GM21576 (cell line): ENCODE data around the gene HDAC4.

Experiments used
- ATAC-seq: cut with Tn5 transposase; IDR thresholded peaks from one replicate; pipeline ENCODE4 v1.9.1; 2021; ENCODE audit warnings: mild to moderate bottlenecking, moderate library complexity; ENCODE audit not compliant: unreplicated experiment

HDAC4 gene

GRCh38 chr2:239370876-239371725, 29.7 kb downstream of the HDAC4 start:
- no peak for ATAC-seq

GRCh38 chr2:239370403-239370802, 30.4 kb downstream of the HDAC4 start:
- ATAC-seq, result no peak

GRCh38 chr2:239369631-239370161, 31.1 kb downstream of the HDAC4 start:
- ATAC-seq, result peak; percentile 93

DNA sequence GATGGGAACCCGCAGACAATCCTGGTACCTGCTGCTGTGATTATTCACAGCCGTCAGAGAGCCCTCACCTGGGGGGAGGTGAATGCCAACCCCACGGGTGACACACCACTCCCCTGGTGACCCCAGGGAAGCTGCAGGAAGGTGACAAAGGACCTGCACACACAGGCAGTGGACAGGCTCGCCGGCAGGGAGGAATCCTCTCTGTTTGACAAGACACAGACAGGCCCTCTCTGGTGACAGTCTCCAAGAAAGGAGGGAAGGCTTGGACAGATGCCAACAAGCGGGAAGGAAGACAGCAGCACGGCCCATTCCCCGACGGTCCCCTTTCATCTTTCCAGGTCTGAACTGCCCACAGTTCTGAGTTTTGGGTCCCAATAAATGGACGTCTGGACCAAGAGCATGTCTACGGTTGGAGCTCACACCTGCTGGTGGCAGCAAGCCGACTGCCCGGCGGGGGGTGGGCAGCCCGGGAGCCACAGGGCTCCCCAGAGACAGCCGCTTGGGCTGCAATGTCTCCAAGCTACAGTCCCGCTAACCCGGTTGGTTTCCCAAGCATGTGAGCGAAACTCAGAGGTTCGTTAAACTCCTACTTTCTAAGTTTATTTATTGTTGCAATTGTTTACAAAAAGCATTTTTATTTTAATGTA, 31.8 kb downstream of the HDAC4 start:
- no peak for ATAC-seq

DNA sequence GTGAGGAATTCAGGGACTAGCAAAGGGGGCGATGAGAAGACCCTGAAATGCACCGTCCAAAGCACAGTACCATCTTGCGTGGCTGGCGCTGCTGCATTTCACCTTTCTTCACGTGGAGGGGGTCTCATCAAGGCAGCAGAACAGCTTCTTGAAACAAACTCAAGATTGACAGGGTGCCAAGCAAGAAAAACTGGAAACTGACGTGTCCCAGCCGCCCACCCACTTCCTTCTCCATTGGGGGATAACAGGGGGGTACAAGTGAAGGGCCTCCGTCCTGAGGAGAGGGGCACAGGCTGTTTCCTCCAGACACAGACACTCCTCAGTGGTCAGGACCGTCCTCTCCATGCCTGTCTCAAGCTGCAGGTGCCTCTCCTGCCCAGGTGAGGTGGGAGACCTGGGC, 32.5 kb downstream of the HDAC4 start:
- ATAC-seq, result no peak

DNA sequence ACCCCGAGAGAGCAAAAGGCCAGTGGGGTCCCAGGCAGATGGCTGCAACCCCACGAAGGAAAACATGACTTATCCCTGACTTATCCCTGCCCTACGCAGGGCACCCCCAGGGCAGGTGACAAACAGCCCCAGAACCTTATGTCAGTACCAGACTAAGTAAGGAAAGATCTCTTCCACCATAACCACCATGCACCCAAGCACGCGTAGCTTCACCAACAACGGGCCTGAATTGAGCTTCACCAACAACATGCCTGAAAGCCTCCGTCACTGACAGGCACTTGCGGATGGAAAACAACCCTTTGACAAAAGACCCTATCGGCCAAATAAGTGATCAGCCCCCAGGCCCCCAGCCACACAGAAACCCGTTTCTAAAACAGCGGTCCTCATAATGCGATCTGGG, 34.1 kb downstream of the HDAC4 start:
- ATAC-seq, result no peak

GRCh38 chr2:239365782-239366435, 34.9 kb downstream of the HDAC4 start:
- no peak for ATAC-seq

DNA sequence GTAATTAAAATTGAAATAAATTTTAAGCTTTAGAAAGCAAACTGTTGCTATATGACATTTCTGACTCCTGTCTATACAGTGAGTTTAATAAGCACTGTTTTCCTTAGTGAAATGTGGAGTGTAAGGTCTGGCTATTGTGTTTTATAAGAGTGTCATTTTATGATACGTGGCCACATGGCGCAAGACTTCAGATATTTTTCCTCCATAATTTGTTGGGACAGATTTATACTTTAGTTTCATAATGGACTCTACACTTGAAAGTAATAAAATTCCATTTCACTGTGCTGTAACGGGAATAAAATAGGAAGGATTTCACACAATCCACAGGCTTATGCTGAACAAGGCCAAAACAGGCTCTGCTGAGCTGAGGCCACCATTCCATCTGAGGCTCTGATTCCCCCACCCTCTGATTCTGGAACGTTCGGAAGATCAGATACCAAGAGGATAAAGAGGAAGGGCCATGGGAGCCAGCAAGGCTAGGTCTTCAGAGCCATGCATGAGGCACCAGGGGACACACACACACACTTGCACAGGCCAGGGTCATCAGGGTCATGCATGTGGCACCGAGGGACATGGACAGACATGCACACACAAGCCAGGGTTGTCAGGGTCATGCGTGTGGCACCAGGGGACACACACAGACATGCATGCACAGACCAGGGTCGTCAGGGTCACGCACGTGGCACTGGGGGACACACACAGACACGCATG, 35.6 kb downstream of the HDAC4 start:
- no peak for ATAC-seq

GRCh38 chr2:239363946-239364637, 36.7 kb downstream of the HDAC4 start:
- ATAC-seq, result no peak

DNA sequence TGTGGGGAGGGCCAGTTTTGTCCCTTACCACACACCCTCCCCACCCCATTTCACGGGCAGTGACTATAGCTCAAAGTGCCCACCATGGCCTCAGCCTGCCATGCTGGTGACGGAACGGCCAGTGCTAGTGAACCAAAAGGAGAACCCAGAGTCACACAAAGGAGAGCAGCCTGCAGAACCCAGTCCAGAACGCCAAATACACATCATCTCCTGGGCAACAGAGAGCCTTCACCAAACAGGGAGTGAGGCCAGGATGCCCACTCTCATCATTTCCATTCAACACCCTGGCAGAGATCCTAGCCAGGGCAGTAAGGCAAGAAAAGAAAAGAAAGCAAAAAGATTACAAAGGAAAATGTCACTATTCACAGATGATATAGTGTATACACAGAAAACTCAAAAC, 38.3 kb downstream of the HDAC4 start:
- ATAC-seq, result no peak

- no peak for ATAC-seq
Observed at GRCh38 chr2:239361311-239361642, 39.5 kb downstream of the HDAC4 start.

GRCh38 chr2:239360421-239361310, 40.2 kb downstream of the HDAC4 start:
- ATAC-seq, result no peak

DNA sequence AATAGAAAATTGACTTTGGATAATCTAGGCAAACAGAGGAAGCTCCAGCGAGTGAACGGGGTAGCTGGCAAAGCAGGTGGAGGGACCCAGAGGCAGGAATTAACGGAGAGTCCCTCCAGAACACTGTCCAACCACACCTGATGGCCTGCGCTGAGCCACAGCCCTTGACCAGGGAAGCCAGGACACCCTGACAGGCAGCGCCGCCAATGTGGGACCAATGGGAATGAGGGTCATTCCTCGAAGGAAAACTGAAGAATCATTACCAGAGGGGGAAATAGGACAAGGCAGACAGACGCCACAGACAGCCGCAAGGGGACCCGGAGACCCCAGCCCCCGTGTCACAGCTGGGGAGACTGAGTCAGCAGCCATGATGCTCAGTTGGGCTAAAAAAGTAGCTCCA, 40.8 kb downstream of the HDAC4 start:
- no peak for ATAC-seq

GRCh38 chr2:239359196-239359912, 41.5 kb downstream of the HDAC4 start:
- no peak for ATAC-seq

GRCh38 chr2:239358062-239358754, 42.6 kb downstream of the HDAC4 start:
- no peak for ATAC-seq

DNA sequence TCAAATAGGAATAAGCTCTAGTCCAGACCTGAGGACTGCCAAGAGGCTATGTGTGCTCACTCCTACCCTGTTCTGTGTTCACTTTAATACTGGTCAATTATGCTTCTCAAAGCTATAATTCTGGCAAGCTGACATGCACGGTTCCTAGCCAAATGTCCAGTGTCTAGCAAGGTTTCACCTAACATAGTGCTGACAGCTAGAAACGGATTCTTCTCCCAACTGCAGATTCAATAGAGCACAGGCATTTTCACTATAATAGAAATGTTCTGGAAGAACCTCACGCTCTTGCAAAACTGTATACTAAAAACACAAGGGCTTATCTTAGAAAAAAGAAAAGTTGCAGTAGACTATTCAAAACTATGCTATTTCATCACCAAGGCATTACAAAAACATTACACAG, 45.1 kb downstream of the HDAC4 start:
- ATAC-seq, result no peak

- ATAC-seq, result no peak
Observed at GRCh38 chr2:239355139-239355538, 45.7 kb downstream of the HDAC4 start.

DNA sequence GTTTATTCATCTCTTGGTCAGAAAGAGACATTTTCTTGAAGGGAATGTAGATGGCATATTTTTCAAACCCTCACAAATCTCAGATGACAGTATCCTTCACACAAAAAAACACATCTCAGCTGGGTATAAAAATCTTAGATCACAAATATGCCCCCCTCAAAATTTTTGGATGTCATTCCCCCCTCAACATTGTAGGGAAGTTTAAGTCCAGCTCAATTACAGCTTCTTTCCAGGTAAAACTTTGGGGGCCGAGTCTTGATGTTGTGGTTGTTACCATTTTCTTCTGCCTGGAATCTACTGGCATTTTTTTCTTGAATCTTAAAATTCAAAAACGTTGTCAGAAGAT, 46.1 kb downstream of the HDAC4 start:
- no peak for ATAC-seq
